Measurements from ENCODE around the gene LPGAT1. TPM values are rescaled to one million over a fixed set of nuclear protein-coding genes. Genes with fewer than 3 reads are reported as not detected.
A peak's percentile ranks its signal among the peaks of the same experiment; 100 is the strongest.

The LPGAT1 gene
- total and polyA plus RNA-seq, 2 donors (not counting 3 experiments of a cell fraction or from before 2014, with no cell fraction given), result 6.1 to 46.0 TPM

- FAIRE-seq (no peak), DNase-seq (ENCODE audit: low read depth, low spot score) (no peak)
- H3K9ac ChIP-seq (replicated peaks; ENCODE audit: extremely low read depth, insufficient read depth, low read length), result no peak overlapping the region
- no peak overlapping the region for H3K4me3 ChIP-seq (replicated peaks in 1 of 3; ENCODE audit: insufficient read depth in 1 of 3, low read depth in 1 of 3, low read length in 3 of 3)
- no TSS peak for BruUV-seq (replicated peaks)
- dilution Hi-C loops (cut with MboI; ENCODE audit: extremely low pct_ligation_motif_present, low sequenced_read_pairs) (no loop called here), intact Hi-C loops (cut with micrococcal nuclease) (no loop called here)
- H2AFZ ChIP-seq (ENCODE audit: low read depth, low read length), result no peak overlapping the region
- no peaks in the 10 kb centered on the region for H3K36me3 ChIP-seq (ENCODE audit: control insufficient read depth in 2 of 2, extremely low read depth in 1 of 2, insufficient read depth in 2 of 2, low read length in 2 of 2)
- H3K27me3 ChIP-seq (ENCODE audit: control insufficient read depth in 2 of 2, insufficient read depth in 2 of 2, low read length in 2 of 2), result peaks cover 0 to 3% of the 10 kb centered on the region in 2 experiments
- CTCF ChIA-PET, result interaction anchor here (1.5 to 2.0 kb wide), 3 partner anchors 34 to 56 kb away, joined by 3 to 10 read pairs (median 5); no protein-coding TSS in a partner anchor
- H3K4me1 ChIP-seq (ENCODE audit: control insufficient read depth, extremely low read depth, insufficient read depth, low read length), result peaks cover 4% of the 10 kb centered on the region
- TF ChIP-seq EZH2 (IDR thresholded peaks at IDR 0.05; ENCODE audit: borderline replicate concordance, low read depth, low read length, severe bottlenecking) (no peak), POLR2AphosphoS5 (IDR thresholded peaks at IDR 0.05; ENCODE audit: insufficient read depth, low read depth, low read length) (no peak)
- no peak overlapping the region for H3K4me2 ChIP-seq (ENCODE audit: insufficient read depth, low read length)
- no peaks in the 10 kb centered on the region for H3K79me2 ChIP-seq (ENCODE audit: control insufficient read depth, insufficient read depth, low read length)
- no peaks in the 10 kb centered on the region for H3K9me3 ChIP-seq (replicated peaks; ENCODE audit: control insufficient read depth, insufficient read depth, low read length)
- no peaks in the 10 kb centered on the region for H4K20me1 ChIP-seq (replicated peaks; ENCODE audit: control insufficient read depth, extremely low read depth, insufficient read depth, low read length)
- H3K9me1 ChIP-seq (replicated peaks; ENCODE audit: control insufficient read depth, extremely low read depth, insufficient read depth, low read length), result no peaks in the 10 kb centered on the region
- H3K27ac ChIP-seq (ENCODE audit: insufficient read depth, low read depth, low read length), result no peak overlapping the region
- POLR2A ChIA-PET, result no interaction called here
These were observed 94.1 kb downstream of the LPGAT1 start for GRCh38 chr1:211736351-211736915.

- BruUV-seq (replicated peaks), result no TSS peak
These were observed 95.1 kb downstream of the LPGAT1 start for GRCh38 chr1:211735208-211736170.

More at GRCh38 chr1:211735208-211736170, 95.1 kb downstream of the LPGAT1 start:
- Histone ChIP-seq H3K9me3 (replicated peaks; ENCODE audit: control insufficient read depth, insufficient read depth, low read length) (no peaks in the 10 kb centered on the region), H3K4me1 (ENCODE audit: control insufficient read depth, extremely low read depth, insufficient read depth, low read length) (peaks cover 4% of the 10 kb centered on the region), H2AFZ (ENCODE audit: low read depth, low read length) (no peak overlapping the region), H4K20me1 (replicated peaks; ENCODE audit: control insufficient read depth, extremely low read depth, insufficient read depth, low read length) (no peaks in the 10 kb centered on the region), H3K27me3 (ENCODE audit: control insufficient read depth in 2 of 2, insufficient read depth in 2 of 2, low read length in 2 of 2) (peaks cover 0 to 3% of the 10 kb centered on the region in 2 experiments), H3K79me2 (ENCODE audit: control insufficient read depth, insufficient read depth, low read length) (no peaks in the 10 kb centered on the region), H3K4me3 (replicated peaks in 1 of 3; ENCODE audit: insufficient read depth in 1 of 3, low read depth in 1 of 3, low read length in 3 of 3) (no peak overlapping the region), H3K9me1 (replicated peaks; ENCODE audit: control insufficient read depth, extremely low read depth, insufficient read depth, low read length) (no peaks in the 10 kb centered on the region), H3K36me3 (ENCODE audit: control insufficient read depth in 2 of 2, extremely low read depth in 1 of 2, insufficient read depth in 2 of 2, low read length in 2 of 2) (no peaks in the 10 kb centered on the region), H3K4me2 (ENCODE audit: insufficient read depth, low read length) (no peak overlapping the region), H3K27ac (ENCODE audit: insufficient read depth, low read depth, low read length) (no peak overlapping the region), H3K9ac (replicated peaks; ENCODE audit: extremely low read depth, insufficient read depth, low read length) (no peak overlapping the region)
- ChIA-PET POLR2A (no interaction called here), CTCF (interaction anchor here (1.5 to 2.0 kb wide), 3 partner anchors 33 to 55 kb away, joined by 3 to 10 read pairs (median 5); no protein-coding TSS in a partner anchor)
- DNase-seq (ENCODE audit: low read depth, low spot score), result peak; percentile 40
- dilution Hi-C loops (cut with MboI; ENCODE audit: extremely low pct_ligation_motif_present, low sequenced_read_pairs), result no loop called here
- intact Hi-C loops (cut with micrococcal nuclease), result no loop called here
- TF ChIP-seq FOS (IDR thresholded peaks at IDR 0.05; ENCODE audit: borderline replicate concordance, insufficient read depth, low read length), result peak; percentile 49
- no peak for TF ChIP-seq MAX (IDR thresholded peaks at IDR 0.05; ENCODE audit: insufficient read depth, insufficient read length)
- TF ChIP-seq JUN (IDR thresholded peaks at IDR 0.05; ENCODE audit: borderline replicate concordance, insufficient read depth, insufficient read length, low read depth), result peak; percentile 71
- peak; percentile 64 for FAIRE-seq
